Prostate gland (tissue), 2 donors: ENCODE measurements around the gene UGT2B7.

Source experiments
- CTCF ChIP-seq, 4 experiments: fragments of 200-600 bp in 2 of 4; fragments of 450-650 bp in 2 of 4; sonication (generic) in 2 of 4; IDR thresholded peaks; 1 replicate in 3 of 4; 2 replicates in 1 of 4; pipeline ENCODE4 v1.5.1; 2016 to 2019; ENCODE audit warnings: antibody characterized with exemption in 4 of 4, mild to moderate bottlenecking in 2 of 4, moderate library complexity in 2 of 4
- POLR2A ChIP-seq: fragments of 450-650 bp; IDR thresholded peaks from one replicate; pipeline ENCODE4 v1.6.1; 2016; ENCODE audit warnings: antibody characterized with exemption, mild to moderate bottlenecking
- POLR2AphosphoS5 ChIP-seq: sonication (generic); formaldehyde crosslinking; IDR thresholded peaks from one replicate; pipeline ENCODE4 v1.6.1; 2017; ENCODE audit warnings: antibody characterized with exemption

DNA sequence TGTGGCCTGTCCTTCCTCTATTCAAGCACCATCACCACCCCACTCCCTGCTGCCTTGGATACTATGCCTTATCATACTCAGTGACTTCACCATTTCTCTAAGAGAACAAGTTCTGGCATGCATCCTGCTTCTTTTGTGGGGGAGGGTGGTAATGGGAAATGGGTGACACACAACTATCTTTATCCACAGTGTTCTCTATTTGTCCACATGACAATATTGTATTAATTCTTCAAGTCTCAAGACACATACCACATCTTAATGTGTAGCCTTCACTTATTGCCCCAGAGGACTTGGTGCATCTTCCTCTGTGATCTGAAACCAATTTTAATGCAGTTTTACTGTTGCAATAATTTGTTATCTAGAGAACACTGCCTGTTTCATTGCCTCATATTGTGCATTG lies 29.3 kb upstream of the UGT2B7 start:
- TF ChIP-seq POLR2AphosphoS5 (no peak), POLR2A (no peak), CTCF (IDR thresholded peaks at IDR 0.05) (no peak)
